Measurements from ENCODE around the gene CTAG1B. TPM values are rescaled to one million over a fixed set of nuclear protein-coding genes. Genes with fewer than 3 reads are reported as not detected.

Gene CTAG1B
- total and polyA plus RNA-seq, 2 of the 8 experiments (the other 6 are each of a cell fraction or from before 2014, with no cell fraction given), result not detected

Small RNA genes lying within 50 kb of the gene (small RNA-seq; reads per million reads assigned to genes)
- gene AC244090.1 (ENCODE audit: insufficient read depth), result not detected
- not detected for gene AC244107.2 (ENCODE audit: insufficient read depth)

Other genes with a start within 250 kb of the CTAG1B start
- gene FLNA, start 244.6 kb downstream of the CTAG1B start, total RNA-seq (2021; fragmentation: NEBNext Ultra II Directional; extraction: Animal tissue kit (Norgen Biotek cat#: 25700)), result 925 and 957 TPM in 2 replicates
- gene FLNA, start 244.6 kb downstream of the CTAG1B start, polyA plus RNA-seq (2011; rRNA removed), result 315 and 451 TPM in 2 replicates
- 104 and 109 TPM in 2 replicates for gene EMD, start 240.0 kb downstream of the CTAG1B start, total RNA-seq (2021; fragmentation: NEBNext Ultra II Directional; extraction: Animal tissue kit (Norgen Biotek cat#: 25700))
- gene EMD, start 240.0 kb downstream of the CTAG1B start, polyA plus RNA-seq (2011; rRNA removed), result 45.5 and 128 TPM in 2 replicates
- 2,633 and 2,739 TPM in 2 replicates for gene RPL10, start 220.9 kb downstream of the CTAG1B start, total RNA-seq (2021; fragmentation: NEBNext Ultra II Directional; extraction: Animal tissue kit (Norgen Biotek cat#: 25700))
- 4,127 and 4,293 TPM in 2 replicates for gene RPL10, start 220.9 kb downstream of the CTAG1B start, polyA plus RNA-seq (2011; rRNA removed)
- gene DNASE1L1, start 210.0 kb downstream of the CTAG1B start, total RNA-seq (2021; fragmentation: NEBNext Ultra II Directional; extraction: Animal tissue kit (Norgen Biotek cat#: 25700)), result 8.7 and 10.3 TPM in 2 replicates
- gene DNASE1L1, start 210.0 kb downstream of the CTAG1B start, polyA plus RNA-seq (2011; rRNA removed), result 30.0 and 30.4 TPM in 2 replicates
- gene TAFAZZIN, start 207.7 kb downstream of the CTAG1B start, total RNA-seq (2021; fragmentation: NEBNext Ultra II Directional; extraction: Animal tissue kit (Norgen Biotek cat#: 25700)), result 23.9 and 25.3 TPM in 2 replicates
- 28.6 and 42.8 TPM in 2 replicates for gene TAFAZZIN, start 207.7 kb downstream of the CTAG1B start, polyA plus RNA-seq (2011; rRNA removed)
- gene ATP6AP1, start 190.6 kb downstream of the CTAG1B start, total RNA-seq (2021; fragmentation: NEBNext Ultra II Directional; extraction: Animal tissue kit (Norgen Biotek cat#: 25700)), result 44.6 and 46.7 TPM in 2 replicates
- gene ATP6AP1, start 190.6 kb downstream of the CTAG1B start, polyA plus RNA-seq (2011; rRNA removed), result 80.8 and 87.8 TPM in 2 replicates
- gene GDI1, start 182.1 kb downstream of the CTAG1B start, total RNA-seq (2021; fragmentation: NEBNext Ultra II Directional; extraction: Animal tissue kit (Norgen Biotek cat#: 25700)), result 83.1 and 85.8 TPM in 2 replicates
- 136 and 186 TPM in 2 replicates for gene GDI1, start 182.1 kb downstream of the CTAG1B start, polyA plus RNA-seq (2011; rRNA removed)
- gene FAM50A, start 175.1 kb downstream of the CTAG1B start, total RNA-seq (2021; fragmentation: NEBNext Ultra II Directional; extraction: Animal tissue kit (Norgen Biotek cat#: 25700)), result 48.7 and 51.7 TPM in 2 replicates
- 30.7 and 37.2 TPM in 2 replicates for gene FAM50A, start 175.1 kb downstream of the CTAG1B start, polyA plus RNA-seq (2011; rRNA removed)
- 18.2 and 23.5 TPM in 2 replicates for gene PLXNA3, start 161.0 kb downstream of the CTAG1B start, total RNA-seq (2021; fragmentation: NEBNext Ultra II Directional; extraction: Animal tissue kit (Norgen Biotek cat#: 25700))
- 10.7 and 23.5 TPM in 2 replicates for gene PLXNA3, start 161.0 kb downstream of the CTAG1B start, polyA plus RNA-seq (2011; rRNA removed)
- 44.2 and 44.5 TPM in 2 replicates for gene LAGE3, start 140.0 kb downstream of the CTAG1B start, total RNA-seq (2021; fragmentation: NEBNext Ultra II Directional; extraction: Animal tissue kit (Norgen Biotek cat#: 25700))
- gene LAGE3, start 140.0 kb downstream of the CTAG1B start, polyA plus RNA-seq (2011; rRNA removed), result 102 and 110 TPM in 2 replicates
- gene UBL4A, start 132.7 kb downstream of the CTAG1B start, total RNA-seq (2021; fragmentation: NEBNext Ultra II Directional; extraction: Animal tissue kit (Norgen Biotek cat#: 25700)), result 31.7 and 34.2 TPM in 2 replicates
- gene UBL4A, start 132.7 kb downstream of the CTAG1B start, polyA plus RNA-seq (2011; rRNA removed), result 23.1 and 31.0 TPM in 2 replicates
- 6.8 and 8.2 TPM in 2 replicates for gene SLC10A3, start 128.7 kb downstream of the CTAG1B start, total RNA-seq (2021; fragmentation: NEBNext Ultra II Directional; extraction: Animal tissue kit (Norgen Biotek cat#: 25700))
- gene SLC10A3, start 128.7 kb downstream of the CTAG1B start, polyA plus RNA-seq (2011; rRNA removed), result 9.5 and 11.0 TPM in 2 replicates
- 16.2 and 21.7 TPM in 2 replicates for gene FAM3A, start 103.0 kb downstream of the CTAG1B start, total RNA-seq (2021; fragmentation: NEBNext Ultra II Directional; extraction: Animal tissue kit (Norgen Biotek cat#: 25700))
- gene FAM3A, start 103.0 kb downstream of the CTAG1B start, polyA plus RNA-seq (2011; rRNA removed), result 18.6 and 28.1 TPM in 2 replicates
- 55.1 and 61.7 TPM in 2 replicates for gene G6PD, start 72.4 kb downstream of the CTAG1B start, total RNA-seq (2021; fragmentation: NEBNext Ultra II Directional; extraction: Animal tissue kit (Norgen Biotek cat#: 25700))
- 47.3 and 88.4 TPM in 2 replicates for gene G6PD, start 72.4 kb downstream of the CTAG1B start, polyA plus RNA-seq (2011; rRNA removed)
- gene IKBKG, start 71.7 kb downstream of the CTAG1B start, total RNA-seq (2021; fragmentation: NEBNext Ultra II Directional; extraction: Animal tissue kit (Norgen Biotek cat#: 25700)), result 18.1 and 18.7 TPM in 2 replicates
- gene IKBKG, start 71.7 kb downstream of the CTAG1B start, polyA plus RNA-seq (2011; rRNA removed), result 17.5 and 33.3 TPM in 2 replicates
- not detected in 2 replicates for gene CTAG1A, start 34.1 kb downstream of the CTAG1B start, total RNA-seq (2021; fragmentation: NEBNext Ultra II Directional; extraction: Animal tissue kit (Norgen Biotek cat#: 25700))
- not detected in 2 replicates for gene CTAG1A, start 34.1 kb downstream of the CTAG1B start, polyA plus RNA-seq (2011; rRNA removed)
- gene CTAG2, start 34.3 kb upstream of the CTAG1B start, total RNA-seq (2021; fragmentation: NEBNext Ultra II Directional; extraction: Animal tissue kit (Norgen Biotek cat#: 25700)), result not detected in 2 replicates
- gene CTAG2, start 34.3 kb upstream of the CTAG1B start, polyA plus RNA-seq (2011; rRNA removed), result not detected in 2 replicates
- gene GAB3, start 131.8 kb upstream of the CTAG1B start, total RNA-seq (2021; fragmentation: NEBNext Ultra II Directional; extraction: Animal tissue kit (Norgen Biotek cat#: 25700)), result 1.2 and 1.5 TPM in 2 replicates
- 0.48 and 0.52 TPM in 2 replicates for gene GAB3, start 131.8 kb upstream of the CTAG1B start, polyA plus RNA-seq (2011; rRNA removed)
- gene DKC1, start 143.6 kb upstream of the CTAG1B start, total RNA-seq (2021; fragmentation: NEBNext Ultra II Directional; extraction: Animal tissue kit (Norgen Biotek cat#: 25700)), result 134 and 143 TPM in 2 replicates
- gene DKC1, start 143.6 kb upstream of the CTAG1B start, polyA plus RNA-seq (2011; rRNA removed), result 54.7 and 65.6 TPM in 2 replicates
- 12.9 and 13.4 TPM in 2 replicates for gene MPP1, start 186.2 kb upstream of the CTAG1B start, total RNA-seq (2021; fragmentation: NEBNext Ultra II Directional; extraction: Animal tissue kit (Norgen Biotek cat#: 25700))
- gene MPP1, start 186.2 kb upstream of the CTAG1B start, polyA plus RNA-seq (2011; rRNA removed), result 6.2 and 7.6 TPM in 2 replicates
- not detected in 2 replicates for gene SMIM9, start 215.4 kb upstream of the CTAG1B start, total RNA-seq (2021; fragmentation: NEBNext Ultra II Directional; extraction: Animal tissue kit (Norgen Biotek cat#: 25700))
- not detected in 2 replicates for gene SMIM9, start 215.4 kb upstream of the CTAG1B start, polyA plus RNA-seq (2011; rRNA removed)